Measurements from ENCODE around the gene ADRA2C. TPM values are rescaled to one million over a fixed set of nuclear protein-coding genes. Genes with fewer than 3 reads are reported as not detected.

Gene ADRA2C
- total RNA-seq, 1 experiment from 2014 or later: 28.1 TPM

GRCh38 chr4:3807822-3808496 lies 41.8 kb downstream of the ADRA2C start:
- Histone ChIP-seq H3K4me3 (replicated peaks in 1 of 2; ENCODE audit: low read depth in 1 of 2, low read length in 2 of 2) (no peak overlapping the region), H3K4me1 (ENCODE audit: control insufficient read depth in 1 of 2, insufficient read depth in 2 of 2, low read length in 2 of 2) (no peaks in the 10 kb centered on the region), H3K36me3 (ENCODE audit: control insufficient read depth in 1 of 2, insufficient read depth in 2 of 2, low read length in 2 of 2) (no peaks in the 10 kb centered on the region), H2AFZ (ENCODE audit: low read depth, low read length, poor library complexity, severe bottlenecking) (no peak overlapping the region), H3K27me3 (ENCODE audit: insufficient read depth, low read length) (peaks cover 17% of the 10 kb centered on the region), H3K27ac (ENCODE audit: low read depth, low read length) (no peak overlapping the region), H3K9ac (ENCODE audit: low read length) (no peak overlapping the region), H3K9me3 (ENCODE audit: control insufficient read depth in 1 of 2, insufficient read depth in 1 of 2, low read depth in 1 of 2, low read length in 2 of 2) (no peaks in the 10 kb centered on the region), H4K20me1 (ENCODE audit: insufficient read depth) (no peaks in the 10 kb centered on the region), H3K79me2 (ENCODE audit: insufficient read depth, low read length) (no peaks in the 10 kb centered on the region), H3K4me2 (ENCODE audit: low read length) (no peak overlapping the region), H3K9me2 (ENCODE audit: insufficient read depth) (no peaks in the 10 kb centered on the region)
- ChIA-PET RAD21 (ENCODE audit: low non-redundant PET in 1 of 2, low total read pairs in 2 of 2, uncharacterized antibody in 2 of 2, unreplicated experiment in 2 of 2) (no interaction called here), POLR2A (no interaction called here), CTCF (no interaction called here)
- ATAC-seq (no peak), DNase-seq (ENCODE audit: low read depth, low spot score) (no peak)
- BruUV-seq (replicated peaks): no TSS peak
- TF ChIP-seq FOSL1 (IDR thresholded peaks at IDR 0.05; ENCODE audit: low read depth) (no peak), POLR2AphosphoS5 (IDR thresholded peaks at IDR 0.05; ENCODE audit: low read depth, low read length) (no peak), SIN3A (IDR thresholded peaks at IDR 0.05; ENCODE audit: low read depth) (no peak), EGR1 (IDR thresholded peaks at IDR 0.05; ENCODE audit: low read depth) (no peak), CEBPB (IDR thresholded peaks at IDR 0.05; ENCODE audit: low read depth) (no peak), SP1 (IDR thresholded peaks at IDR 0.05; ENCODE audit: low read depth) (no peak), RAD21 (IDR thresholded peaks at IDR 0.05; ENCODE audit: low read depth) (no peak), TCF7L2 (IDR thresholded peaks at IDR 0.05; ENCODE audit: borderline replicate concordance, extremely low read depth, insufficient read depth, insufficient read length) (no peak), REST (IDR thresholded peaks at IDR 0.05; ENCODE audit: low read depth) (no peak)
- intact Hi-C loops (cut with micrococcal nuclease): no loop called here

Data from HCT116 (cell line).